B cell (primary cell): ENCODE results near the gene STEAP1B. TPM values are rescaled to one million over a fixed set of nuclear protein-coding genes. Genes with fewer than 3 reads are reported as not detected.
"Not testable (repeated sequence)": the region's sequence is repeated elsewhere in the genome, so short reads cannot be mapped to it uniquely, and the experiment has no call there.

Experiments used
- ATAC-seq: fragments of 200-7000 bp; cut with Tn5 transposase; one replicate; pipeline ENCODE4 v1.10.0; 2021; ENCODE audit warnings: low read depth, mild to moderate bottlenecking, moderate number of reproducible peaks, moderate library complexity
- CTCF ChIA-PET: fragments of 350-600 bp; sonication (Branson Sonifier 250); formaldehyde crosslinking; loops from one replicate; lab custom pipeline; 2021; ENCODE audit warnings: antibody characterized with exemption, inconsistent platforms; lab: Charles Lee
- POLR2A ChIA-PET: fragments of 350-600 bp; sonication (Branson Sonifier 250); formaldehyde crosslinking; loops from one replicate; lab custom pipeline; 2021; ENCODE audit warnings: antibody characterized with exemption; lab: Charles Lee
- DNase-seq: peaks from one replicate; pipeline ENCODE4 v3.0.0; 2013
- H2AFZ ChIP-seq: 2 replicates; pipeline ENCODE4 v1.6.1; 2012; ENCODE audit warnings: mild to moderate bottlenecking, low read depth, low read length; ENCODE audit not compliant: insufficient read depth, poor library complexity, severe bottlenecking
- H3K27ac ChIP-seq, 2 donors: 1 replicate in 1 of 2; 2 replicates in 1 of 2; pipeline ENCODE4 v1.5.1; 2012 to 2013; ENCODE audit warnings: low read length in 2 of 2, mild to moderate bottlenecking in 2 of 2, moderate library complexity in 1 of 2
- H3K27me3 ChIP-seq, 4 experiments: fragments of 200-600 bp in 1 of 4; sonication (generic) in 1 of 4; replicated peaks in 1 of 4; 1 replicate in 2 of 4; 2 replicates in 2 of 4; pipeline versions ENCODE4 v1.6.1 to v1.7.0; 2013 to 2016; ENCODE audit warnings: low read length in 3 of 4, mild to moderate bottlenecking in 2 of 4, mixed read lengths in 1 of 4, moderate library complexity in 1 of 4; ENCODE audit not compliant: insufficient read depth in 4 of 4, control insufficient read depth in 3 of 4; ENCODE audit errors: control extremely low read depth in 1 of 4
- H3K36me3 ChIP-seq, 2 experiments: replicated peaks in 1 of 2; 1 replicate in 1 of 2; 2 replicates in 1 of 2; pipeline versions ENCODE4 v1.6.1 to v1.7.1; 2013; ENCODE audit warnings: low read length in 1 of 2; ENCODE audit not compliant: insufficient read depth in 2 of 2, control insufficient read depth in 1 of 2; ENCODE audit errors: control extremely low read depth in 1 of 2, extremely low read depth in 1 of 2
- H3K4me1 ChIP-seq, 2 donors: fragments of 200-600 bp in 1 of 2; sonication (generic) in 1 of 2; 1 replicate in 1 of 2; 2 replicates in 1 of 2; pipeline versions ENCODE4 v1.5.1 to v1.6.1; 2013 to 2017; ENCODE audit warnings: low read length in 2 of 2; ENCODE audit not compliant: control insufficient read depth in 2 of 2, insufficient read depth in 2 of 2
- H3K4me2 ChIP-seq: replicated peaks from 2 replicates; pipeline ENCODE3; 2012; ENCODE audit warnings: mild to moderate bottlenecking, low read depth, low read length; ENCODE audit not compliant: poor library complexity, severe bottlenecking
- H3K4me3 ChIP-seq, 5 experiments: fragments of 200-600 bp in 1 of 5; sonication (generic) in 1 of 5; 1 replicate in 3 of 5; 2 replicates in 2 of 5; pipeline versions ENCODE4 v1.5.1 to v1.7.0; 2011 to 2016; ENCODE audit warnings: low read length in 4 of 5, mild to moderate bottlenecking in 4 of 5, low read depth in 2 of 5, control low read depth in 1 of 5, moderate library complexity in 1 of 5; ENCODE audit not compliant: insufficient read depth in 1 of 5; ENCODE audit errors: control extremely low read depth in 1 of 5, extremely low read depth in 1 of 5
- H3K79me2 ChIP-seq: fragments of 200-600 bp; sonication (generic); one replicate; pipeline ENCODE4 v1.6.0; 2016; ENCODE audit warnings: low read length; ENCODE audit not compliant: control insufficient read depth, insufficient read depth
- H3K9ac ChIP-seq: fragments of 200-600 bp; sonication (generic); 2 replicates; pipeline ENCODE4 v1.6.1; 2017; ENCODE audit warnings: mild to moderate bottlenecking, low read length, moderate library complexity
- H3K9me3 ChIP-seq, 3 donors: one replicate each; pipeline versions ENCODE4 v1.6.1 to v1.7.1; 2013; ENCODE audit warnings: low read length in 2 of 3; ENCODE audit not compliant: control insufficient read depth in 2 of 3, insufficient read depth in 1 of 3; ENCODE audit errors: control extremely low read depth in 1 of 3
- H4K20me1 ChIP-seq: 2 replicates; pipeline ENCODE4 v1.6.0; 2012; ENCODE audit warnings: mild to moderate bottlenecking, low read length; ENCODE audit not compliant: insufficient read depth, control insufficient read depth, poor library complexity, severe bottlenecking
- H3K27ac Mint-ChIP-seq: one replicate; pipeline ENCODE4 v1.8.0; 2021; ENCODE audit warnings: mixed read lengths
- H3K27me3 Mint-ChIP-seq: one replicate; pipeline ENCODE4 v1.8.0; 2021; ENCODE audit warnings: mixed read lengths
- H3K4me1 Mint-ChIP-seq: one replicate; pipeline ENCODE4 v1.8.0; 2021; ENCODE audit warnings: mixed read lengths
- H3K4me3 Mint-ChIP-seq: one replicate; pipeline ENCODE4 v1.8.0; 2021; ENCODE audit warnings: mixed read lengths
- H3K9me3 Mint-ChIP-seq: one replicate; pipeline ENCODE4 v1.8.0; 2022; ENCODE audit warnings: mixed read lengths; ENCODE audit not compliant: insufficient read depth
- EZH2 ChIP-seq: IDR thresholded peaks from 2 replicates; pipeline ENCODE4 v1.6.1; 2012; ENCODE audit warnings: borderline replicate concordance, low read depth, mild to moderate bottlenecking, moderate library complexity, low read length; ENCODE audit not compliant: insufficient read depth, poor library complexity, severe bottlenecking
- WGBS: methylation state at CpG from one replicate; pipeline ENCODE4 v1.1.5; 2013; ENCODE audit warnings: missing lambda C conversion rate; ENCODE audit not compliant: insufficient coverage; 5-methylcytosine and 5-hydroxymethylcytosine counted together
- intact Hi-C: fragments of 100-400 bp; cut with micrococcal nuclease; formaldehyde crosslinking; loops from one replicate; pipeline ENCODE4 v1.10.0; 2022
- polyA plus RNA-seq: library from polyadenylated mRNA; depleted of rRNA; stranded (reverse); fragments of >200 nt; gene quantifications from 2 replicates; pipeline ENCODE4 v1.2.3, GENCODE V29; 2012
- total RNA-seq, 2 donors: library from RNA; stranded (reverse); fragments of 120-200 nt in 1 of 2; gene quantifications; 1 replicate in 1 of 2; 2 replicates in 1 of 2; pipeline versions ENCODE4 v1.2.3 to v1.2.4, GENCODE V29; 2013 to 2022
- TF ChIP-seq, protein P1 (sequence below): fragments of 200-600 bp; IDR thresholded peaks from one replicate; pipeline ENCODE4 v1.8.0; 2022; ENCODE audit warnings: antibody characterized with exemption, mild to moderate bottlenecking

Gene STEAP1B
- total and polyA plus RNA-seq, 2 donors (not counting 1 experiment from before 2014, with no cell fraction given): 8.8 to 24.7 TPM

DNA sequence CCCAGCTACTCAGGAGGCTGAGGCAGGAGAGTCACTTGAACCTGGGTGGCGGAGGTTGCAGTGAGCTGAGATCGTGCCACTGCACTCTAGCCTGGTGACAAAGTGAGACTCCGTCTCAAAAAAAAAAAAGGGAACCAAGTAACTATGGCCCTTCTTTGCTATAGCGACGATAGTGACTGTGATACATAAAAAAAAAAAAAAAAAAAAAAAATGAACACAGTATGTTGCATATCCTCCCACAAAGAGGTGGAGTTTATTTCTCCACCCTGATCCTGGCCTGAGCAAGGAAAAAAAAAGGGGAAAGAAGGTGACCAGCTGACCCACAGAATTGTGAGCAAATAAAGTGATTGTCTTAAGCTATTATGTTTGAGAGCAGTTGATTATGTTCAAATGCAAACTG lies 42.3 kb upstream of the STEAP1B start:
- Histone ChIP-seq H3K4me1 (no peaks in the 10 kb centered on the region), H3K79me2 (no peaks in the 10 kb centered on the region), H4K20me1 (no peaks in the 10 kb centered on the region), H3K4me3 (no peak overlapping the region), H2AFZ (no peak overlapping the region), H3K4me2 (no peak overlapping the region), H3K36me3 (no peaks in the 10 kb centered on the region), H3K27ac (no peak overlapping the region), H3K27me3 (no peaks in the 10 kb centered on the region), H3K9me3 (no peaks in the 10 kb centered on the region), H3K9ac (no peak overlapping the region)
- intact Hi-C loops: no loop called here
- H3K9me3 Mint-ChIP-seq: no peaks in the 10 kb centered on the region
- TF ChIP-seq, protein P1, sequence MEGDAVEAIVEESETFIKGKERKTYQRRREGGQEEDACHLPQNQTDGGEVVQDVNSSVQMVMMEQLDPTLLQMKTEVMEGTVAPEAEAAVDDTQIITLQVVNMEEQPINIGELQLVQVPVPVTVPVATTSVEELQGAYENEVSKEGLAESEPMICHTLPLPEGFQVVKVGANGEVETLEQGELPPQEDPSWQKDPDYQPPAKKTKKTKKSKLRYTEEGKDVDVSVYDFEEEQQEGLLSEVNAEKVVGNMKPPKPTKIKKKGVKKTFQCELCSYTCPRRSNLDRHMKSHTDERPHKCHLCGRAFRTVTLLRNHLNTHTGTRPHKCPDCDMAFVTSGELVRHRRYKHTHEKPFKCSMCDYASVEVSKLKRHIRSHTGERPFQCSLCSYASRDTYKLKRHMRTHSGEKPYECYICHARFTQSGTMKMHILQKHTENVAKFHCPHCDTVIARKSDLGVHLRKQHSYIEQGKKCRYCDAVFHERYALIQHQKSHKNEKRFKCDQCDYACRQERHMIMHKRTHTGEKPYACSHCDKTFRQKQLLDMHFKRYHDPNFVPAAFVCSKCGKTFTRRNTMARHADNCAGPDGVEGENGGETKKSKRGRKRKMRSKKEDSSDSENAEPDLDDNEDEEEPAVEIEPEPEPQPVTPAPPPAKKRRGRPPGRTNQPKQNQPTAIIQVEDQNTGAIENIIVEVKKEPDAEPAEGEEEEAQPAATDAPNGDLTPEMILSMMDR: no peak
- no peak for TF ChIP-seq EZH2
- ATAC-seq: no peak
- no peak overlapping the region for H3K27ac Mint-ChIP-seq
- no peak for DNase-seq
- H3K4me3 Mint-ChIP-seq: no peak overlapping the region
- 86% methylated on average over 2 of the region's 5 CpGs for WGBS
- ChIA-PET CTCF (interaction anchor here (0.6 to 0.7 kb wide), 4 partner anchors 155 to 518 kb away, joined by 3 to 5 read pairs (median 4); no protein-coding TSS in a partner anchor), POLR2A (interaction anchor here (0.7 kb wide), 2 partner anchors 459 to 466 kb away, joined by 3 to 7 read pairs; no protein-coding TSS in a partner anchor)
- peaks cover 4% of the 10 kb centered on the region for H3K27me3 Mint-ChIP-seq
- H3K4me1 Mint-ChIP-seq: no peaks in the 10 kb centered on the region

DNA sequence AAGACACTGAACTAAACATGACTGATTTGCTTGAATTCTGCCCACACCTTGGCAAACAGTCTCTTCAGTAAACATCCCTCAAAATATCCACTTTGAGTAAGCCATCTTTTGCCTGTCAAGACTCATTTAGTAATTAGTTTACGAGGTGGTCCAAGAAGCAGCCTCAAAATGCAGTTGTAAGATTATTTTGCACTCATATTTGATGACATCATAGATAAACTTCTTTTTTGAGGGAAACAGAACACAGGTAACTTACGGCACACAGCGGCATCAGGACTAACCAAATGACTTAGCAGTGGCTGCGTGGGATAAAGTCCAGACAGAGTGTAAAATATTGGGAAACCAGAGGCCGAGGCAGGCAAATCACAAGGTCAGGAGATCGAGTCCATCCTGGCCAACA lies 41.8 kb upstream of the STEAP1B start:
- POLR2A ChIA-PET: no interaction called here

DNA sequence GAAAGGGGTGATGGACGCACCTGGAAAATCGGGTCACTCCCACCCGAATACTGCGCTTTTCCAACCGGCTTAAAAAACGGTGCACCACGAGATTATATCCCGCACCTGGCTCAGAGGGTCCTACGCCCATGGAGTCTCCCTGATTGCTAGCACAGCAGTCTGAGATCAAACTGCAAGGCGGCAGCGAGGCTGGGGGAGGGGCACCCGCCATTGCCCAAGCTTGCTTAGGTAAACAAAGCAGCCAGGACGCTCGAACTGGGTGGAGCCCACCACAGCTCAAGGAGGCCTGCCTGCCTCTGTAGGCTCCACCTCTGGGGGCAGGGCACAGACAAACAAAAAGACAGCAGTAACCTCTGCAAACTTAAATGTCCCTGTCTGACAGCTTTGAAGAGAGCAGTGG lies 28.5 kb upstream of the STEAP1B start:
- WGBS: no CpG with 5 or more reads among the region's 14 CpGs
- H3K4me3 Mint-ChIP-seq: not testable (repeated sequence)

More for the DNA sequence above, 41.8 kb upstream of the STEAP1B start:
- H3K4me3 Mint-ChIP-seq: no peak overlapping the region
- CTCF ChIA-PET: interaction anchor here (0.7 kb wide), 1 partner anchor 519 kb away, joined by 5 read pairs; no protein-coding TSS in a partner anchor
- no peaks in the 10 kb centered on the region for H3K9me3 ChIP-seq
- TF ChIP-seq, protein P1: no peak
- no peak for TF ChIP-seq EZH2
- no peaks in the 10 kb centered on the region for H4K20me1 ChIP-seq
- H3K4me2 ChIP-seq: no peak overlapping the region
- no peak overlapping the region for H3K27ac Mint-ChIP-seq
- no peaks in the 10 kb centered on the region for H3K79me2 ChIP-seq
- no peak overlapping the region for H3K4me3 ChIP-seq
- no peak overlapping the region for H3K27ac ChIP-seq
- no peak overlapping the region for H3K9ac ChIP-seq
- no peak for ATAC-seq
- H3K36me3 ChIP-seq: no peaks in the 10 kb centered on the region
- 100% methylated on average over 4 of the region's 6 CpGs for WGBS
- H3K9me3 Mint-ChIP-seq: no peaks in the 10 kb centered on the region
- no peaks in the 10 kb centered on the region for H3K4me1 ChIP-seq
- no peaks in the 10 kb centered on the region for H3K27me3 Mint-ChIP-seq
- intact Hi-C loops: no loop called here
- no peak for DNase-seq
- H3K4me1 Mint-ChIP-seq: no peaks in the 10 kb centered on the region
- no peaks in the 10 kb centered on the region for H3K27me3 ChIP-seq
- H2AFZ ChIP-seq: no peak overlapping the region

More for the DNA sequence above, 28.5 kb upstream of the STEAP1B start:
- H2AFZ ChIP-seq, H3K36me3 ChIP-seq, H3K4me2 ChIP-seq, DNase-seq, H3K27ac ChIP-seq, H3K79me2 ChIP-seq, ATAC-seq, H3K9me3 Mint-ChIP-seq, H3K9ac ChIP-seq, H3K4me1 ChIP-seq, H3K9me3 ChIP-seq, CTCF ChIA-PET, H3K27me3 Mint-ChIP-seq, H3K27ac Mint-ChIP-seq, H4K20me1 ChIP-seq, H3K4me3 ChIP-seq, H3K27me3 ChIP-seq, POLR2A ChIA-PET: not testable (repeated sequence)
- intact Hi-C loops: loop anchor here (10.0 kb wide), 1 partner anchor 736 kb away; no protein-coding TSS in a partner anchor
- H3K4me1 Mint-ChIP-seq: peaks cover 13% of the 10 kb centered on the region
